M059J (cell line): ENCODE measurements around the gene FAM76A. TPM values are rescaled to one million over a fixed set of nuclear protein-coding genes. Genes with fewer than 3 reads are reported as not detected.
"Not testable (repeated sequence)": the region's sequence is repeated elsewhere in the genome, so short reads cannot be mapped to it uniquely, and the experiment has no call there.

Source experiments
- DNase-seq: peaks from one replicate; pipeline ENCODE4 v3.0.0-alpha.2; 2012; ENCODE audit warnings: low read depth
- total RNA-seq: library from RNA; depleted of rRNA; stranded (reverse); fragments of >200 nt; shearing (Covaris generic); gene quantifications from 2 replicates; pipeline ENCODE4 v1.2.3, GENCODE V29; 2014; rRNA removed

Gene FAM76A
- total RNA-seq, 1 experiment from 2014 or later = 26.4 TPM

- no peak for DNase-seq
Measured at GRCh38 chr1:27778056-27778455, 52.3 kb downstream of the FAM76A start.

GRCh38 chr1:27779122-27779521 is 53.4 kb downstream of the FAM76A start:
- DNase-seq = no peak

GRCh38 chr1:27782950-27783349 is 57.2 kb downstream of the FAM76A start:
- no peak for DNase-seq

- DNase-seq = no peak
Measured at GRCh38 chr1:27784700-27785099, 58.9 kb downstream of the FAM76A start.

GRCh38 chr1:27785781-27786455 is 60.2 kb downstream of the FAM76A start:
- peak; percentile 40 for DNase-seq

GRCh38 chr1:27787895-27788294 is 62.1 kb downstream of the FAM76A start:
- peak; percentile 24 for DNase-seq

GRCh38 chr1:27789540-27790041 is 63.8 kb downstream of the FAM76A start:
- DNase-seq = peak; percentile 75

- DNase-seq = peak; percentile 6
Measured at GRCh38 chr1:27790270-27790669, 64.5 kb downstream of the FAM76A start.

GRCh38 chr1:27795601-27796000 is 69.8 kb downstream of the FAM76A start:
- DNase-seq = peak; percentile 3

GRCh38 chr1:27804791-27805190 is 79.0 kb downstream of the FAM76A start:
- DNase-seq = no peak

GRCh38 chr1:27806758-27807157 is 81.0 kb downstream of the FAM76A start:
- DNase-seq = no peak

- no peak for DNase-seq
Measured at GRCh38 chr1:27807385-27807784, 81.6 kb downstream of the FAM76A start.

GRCh38 chr1:27808131-27808530 is 82.4 kb downstream of the FAM76A start:
- not testable (repeated sequence) for DNase-seq

GRCh38 chr1:27809883-27810282 is 84.1 kb downstream of the FAM76A start:
- no peak for DNase-seq

GRCh38 chr1:27811741-27812500 is 86.2 kb downstream of the FAM76A start:
- DNase-seq = no peak

Other genes with a start within 250 kb of the FAM76A start
- 14.0 and 26.2 TPM in 2 replicates for gene WASF2, start 235.8 kb upstream of the FAM76A start, total RNA-seq
- gene AHDC1, start 121.8 kb upstream of the FAM76A start, total RNA-seq = 6.0 and 19.1 TPM in 2 replicates
- gene FGR, start 90.8 kb upstream of the FAM76A start, total RNA-seq = 0.17 TPM in 1 of 2 replicates, not detected in the other
- gene IFI6, start 53.8 kb upstream of the FAM76A start, total RNA-seq = 3,501 and 4,716 TPM in 2 replicates
- 54.4 and 59.1 TPM in 2 replicates for gene STX12, start 47.3 kb downstream of the FAM76A start, total RNA-seq
- 37.8 and 52.1 TPM in 2 replicates for gene PPP1R8, start 104.8 kb downstream of the FAM76A start, total RNA-seq
- gene THEMIS2, start 146.6 kb downstream of the FAM76A start, total RNA-seq = 13.6 and 23.5 TPM in 2 replicates
- 110 and 111 TPM in 2 replicates for gene RPA2, start 188.6 kb downstream of the FAM76A start, total RNA-seq
- 0.10 and 1.1 TPM in 2 replicates for gene SMPDL3B, start 209.0 kb downstream of the FAM76A start, total RNA-seq
- 1.7 and 3.4 TPM in 2 replicates for gene XKR8, start 234.0 kb downstream of the FAM76A start, total RNA-seq